GM12874 (cell line): ENCODE measurements around the gene HBEGF.
A peak's percentile ranks its signal among the peaks of the same experiment; 100 is the strongest.

Experiments used
- CTCF ChIP-seq: IDR thresholded peaks from 2 replicates; pipeline ENCODE4 v1.5.1; 2011; ENCODE audit warnings: low read depth, mild to moderate bottlenecking, control low read depth, low read length, moderate library complexity; ENCODE audit not compliant: insufficient read depth

HBEGF gene

GRCh38 chr5:140381972-140382371 lies 35.6 kb upstream of the HBEGF start:
- TF ChIP-seq CTCF: no peak

- TF ChIP-seq CTCF: no peak
Observed at GRCh38 chr5:140381351-140381750, 34.9 kb upstream of the HBEGF start.

- TF ChIP-seq CTCF: peak; percentile 90
Observed at GRCh38 chr5:140372971-140373487, 26.6 kb upstream of the HBEGF start.

GRCh38 chr5:140371356-140372151 lies 25.2 kb upstream of the HBEGF start:
- no peak for TF ChIP-seq CTCF

GRCh38 chr5:140367256-140368013 lies 21.0 kb upstream of the HBEGF start:
- TF ChIP-seq CTCF: peak; percentile 24; the same call in 1 of the 2 replicates

- no peak for TF ChIP-seq CTCF
Observed at GRCh38 chr5:140366589-140367255, 20.3 kb upstream of the HBEGF start.

- TF ChIP-seq CTCF: no peak
Observed at GRCh38 chr5:140365941-140366340, 19.5 kb upstream of the HBEGF start.
